ENCODE measurements around the gene ACADS. TPM values are rescaled to one million over a fixed set of nuclear protein-coding genes. Genes with fewer than 3 reads are reported as not detected.

The ACADS gene, protein sequence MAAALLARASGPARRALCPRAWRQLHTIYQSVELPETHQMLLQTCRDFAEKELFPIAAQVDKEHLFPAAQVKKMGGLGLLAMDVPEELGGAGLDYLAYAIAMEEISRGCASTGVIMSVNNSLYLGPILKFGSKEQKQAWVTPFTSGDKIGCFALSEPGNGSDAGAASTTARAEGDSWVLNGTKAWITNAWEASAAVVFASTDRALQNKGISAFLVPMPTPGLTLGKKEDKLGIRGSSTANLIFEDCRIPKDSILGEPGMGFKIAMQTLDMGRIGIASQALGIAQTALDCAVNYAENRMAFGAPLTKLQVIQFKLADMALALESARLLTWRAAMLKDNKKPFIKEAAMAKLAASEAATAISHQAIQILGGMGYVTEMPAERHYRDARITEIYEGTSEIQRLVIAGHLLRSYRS
- total RNA-seq (2022; extraction: Qiagen RNA extraction; ENCODE audit: low read depth) = 5.8 to 12.0 TPM (median 9.9 TPM) in 5 replicates

DNA sequence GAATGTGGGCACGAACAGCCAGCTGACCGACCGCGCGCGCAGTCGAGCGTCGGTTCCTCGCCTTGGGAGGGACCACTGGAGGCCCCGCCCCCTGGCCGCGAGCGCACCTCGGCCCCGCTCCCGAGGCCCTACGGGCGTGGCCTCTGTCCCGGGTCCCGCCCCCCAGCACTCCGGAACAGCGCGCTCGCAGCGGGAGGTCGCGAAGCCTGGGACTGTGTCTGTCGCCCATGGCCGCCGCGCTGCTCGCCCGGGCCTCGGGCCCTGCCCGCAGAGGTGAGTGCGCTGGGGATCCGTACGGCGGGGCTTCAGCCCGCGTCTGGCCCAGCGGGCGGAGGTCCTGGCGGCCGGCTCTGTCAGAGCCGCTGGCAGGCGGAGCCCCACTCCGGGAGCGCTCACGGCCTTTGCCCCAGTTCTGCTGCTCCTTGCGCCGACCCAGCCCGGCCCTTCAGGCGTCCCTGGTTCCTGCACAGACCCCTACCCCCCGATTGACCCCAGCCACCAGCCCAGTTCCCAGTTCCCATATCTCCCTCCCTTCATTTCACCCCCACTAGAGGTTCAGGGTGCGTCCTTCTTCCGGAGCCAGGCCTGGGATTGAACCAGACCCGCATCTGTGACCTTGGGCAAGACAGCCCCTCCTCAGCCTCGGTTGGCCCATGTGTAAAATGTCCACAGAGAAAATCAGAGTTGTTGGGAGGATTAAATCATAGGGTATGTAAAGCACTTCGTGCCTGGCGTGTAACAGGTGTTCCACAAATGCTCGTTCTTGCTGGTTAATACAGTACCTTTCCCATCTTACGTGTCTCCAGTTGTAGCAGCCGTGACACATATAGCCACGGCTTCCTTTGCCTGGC, at the start of gene ACADS:
Gene ACADS, plus strand, starts transcription at position 168 of the 851 bp plus-strand sequence. Its CDS starts 60 bp downstream, at position 228.

DNA sequence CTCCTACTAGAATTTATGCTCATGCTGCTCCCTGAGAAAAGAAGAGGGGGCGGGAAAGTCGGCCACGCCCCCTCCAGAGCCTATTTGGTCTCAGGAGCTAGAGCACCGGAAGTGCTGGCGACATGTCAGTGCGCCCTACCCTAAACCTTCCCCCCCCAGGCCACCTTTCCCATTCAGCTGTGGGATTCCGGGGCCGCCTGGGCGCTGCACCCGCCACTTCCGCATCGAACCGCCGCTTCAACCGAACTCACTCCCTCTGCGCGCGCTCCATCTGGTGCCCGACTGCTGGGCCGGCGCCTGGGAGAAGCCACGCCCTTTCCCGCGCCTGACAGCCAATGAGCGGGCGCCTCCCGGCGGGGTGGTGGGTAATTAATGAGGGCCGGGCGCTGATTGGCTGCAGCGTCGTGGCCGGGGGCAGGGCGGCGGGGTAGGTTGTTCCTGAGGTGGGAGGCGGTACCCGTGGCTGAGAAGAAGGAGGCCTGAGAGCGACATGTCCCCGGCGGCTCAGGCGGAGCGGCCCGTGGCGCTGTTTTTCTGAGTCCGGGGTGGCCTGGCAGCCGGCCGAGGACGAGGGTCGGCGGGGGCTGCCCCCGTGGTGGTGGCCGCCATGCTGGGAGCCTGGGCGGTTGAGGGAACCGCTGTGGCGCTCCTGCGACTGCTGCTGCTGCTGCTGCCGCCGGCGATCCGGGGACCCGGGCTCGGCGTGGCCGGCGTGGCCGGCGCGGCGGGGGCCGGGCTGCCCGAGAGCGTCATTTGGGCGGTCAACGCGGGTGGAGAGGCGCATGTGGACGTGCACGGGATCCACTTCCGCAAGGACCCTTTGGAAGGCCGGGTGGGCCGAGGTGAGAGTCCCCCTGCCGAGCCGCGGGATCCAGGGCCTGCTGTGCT, 38.7 kb upstream of the ACADS start, which contains the start of gene MLEC:
Gene MLEC, plus strand, starts transcription at position 460 of the 888 bp plus-strand sequence. Its CDS starts 148 bp downstream, at position 608.

DNA sequence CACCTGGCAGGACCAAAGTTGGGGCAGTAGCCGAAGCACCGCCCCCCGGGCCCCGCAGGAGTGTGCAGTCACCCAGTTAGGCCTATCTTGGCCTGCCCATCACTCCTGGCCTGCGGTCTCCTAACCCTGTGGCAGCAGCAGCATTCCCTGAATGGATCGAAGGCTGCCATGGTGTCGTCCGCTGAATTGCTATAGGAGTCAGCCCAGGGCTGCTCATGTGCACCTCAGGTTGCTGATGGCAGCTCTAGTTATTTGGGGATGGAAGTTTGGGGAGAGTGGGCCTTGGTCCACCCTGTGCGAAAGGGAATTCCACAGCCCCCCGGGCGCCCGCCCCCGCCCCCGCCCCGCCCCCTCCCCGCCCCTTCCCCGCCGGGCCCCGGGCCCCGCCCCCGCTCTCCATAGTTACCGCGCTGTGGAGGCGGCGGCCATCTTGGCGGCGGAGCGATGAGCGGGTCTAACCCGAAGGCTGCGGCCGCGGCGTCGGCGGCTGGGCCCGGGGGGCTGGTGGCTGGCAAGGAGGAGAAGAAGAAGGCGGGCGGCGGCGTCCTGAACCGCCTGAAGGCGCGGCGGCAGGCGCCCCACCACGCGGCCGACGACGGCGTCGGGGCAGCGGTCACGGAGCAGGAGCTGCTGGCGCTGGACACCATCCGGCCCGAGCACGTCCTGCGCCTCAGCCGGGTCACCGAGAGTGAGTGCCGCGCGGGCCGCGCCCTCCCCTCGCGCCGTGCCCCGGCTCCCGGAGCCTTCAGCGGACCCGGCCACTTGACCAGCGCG, 15.4 kb upstream of the ACADS start, which contains the start of gene UNC119B:
Gene UNC119B, plus strand, starts transcription at position 428 of the 774 bp plus-strand sequence. Its CDS starts 17 bp downstream, at position 445.

Other genes starting within 250 kb of the ACADS start
- gene DYNLL1, start 229.7 kb upstream of the ACADS start, total RNA-seq (2022; extraction: Qiagen RNA extraction; ENCODE audit: low read depth) = 592 to 753 TPM (median 641 TPM) in 5 replicates
- 24.4 to 30.2 TPM (median 25.9 TPM) in 5 replicates for gene COQ5, start 196.7 kb upstream of the ACADS start, total RNA-seq (2022; extraction: Qiagen RNA extraction; ENCODE audit: low read depth)
- gene RNF10, start 191.5 kb upstream of the ACADS start, total RNA-seq (2022; extraction: Qiagen RNA extraction; ENCODE audit: low read depth) = 99.9 to 108 TPM (median 101 TPM) in 5 replicates
- gene POP5, start 144.4 kb upstream of the ACADS start, total RNA-seq (2022; extraction: Qiagen RNA extraction; ENCODE audit: low read depth) = 44.5 to 57.8 TPM (median 51.4 TPM) in 5 replicates
- 0.22 to 0.57 TPM (median 0.27 TPM) in 4 of 5 replicates, not detected in the other for gene CABP1, start 85.2 kb upstream of the ACADS start, total RNA-seq (2022; extraction: Qiagen RNA extraction; ENCODE audit: low read depth)
- 80.1 to 125 TPM (median 93.4 TPM) in 5 replicates for gene MLEC, start 38.7 kb upstream of the ACADS start, total RNA-seq (2022; extraction: Qiagen RNA extraction; ENCODE audit: low read depth)
- gene UNC119B, start 15.4 kb upstream of the ACADS start, total RNA-seq (2022; extraction: Qiagen RNA extraction; ENCODE audit: low read depth) = 22.6 to 30.1 TPM (median 26.6 TPM) in 5 replicates
- gene SPPL3, start 178.5 kb downstream of the ACADS start, total RNA-seq (2022; extraction: Qiagen RNA extraction; ENCODE audit: low read depth) = 31.8 to 52.9 TPM (median 46.9 TPM) in 5 replicates

Data from A549 treated with ZK216348 at 1 μM for 4 hours (cell line).